ENCODE results near the gene MAST2. TPM values are rescaled to one million over a fixed set of nuclear protein-coding genes. Genes with fewer than 3 reads are reported as not detected.

The MAST2 gene
- total RNA-seq, 3 donors from 2014 or later, result 28.0 to 34.4 (median 31.6) TPM

DNA sequence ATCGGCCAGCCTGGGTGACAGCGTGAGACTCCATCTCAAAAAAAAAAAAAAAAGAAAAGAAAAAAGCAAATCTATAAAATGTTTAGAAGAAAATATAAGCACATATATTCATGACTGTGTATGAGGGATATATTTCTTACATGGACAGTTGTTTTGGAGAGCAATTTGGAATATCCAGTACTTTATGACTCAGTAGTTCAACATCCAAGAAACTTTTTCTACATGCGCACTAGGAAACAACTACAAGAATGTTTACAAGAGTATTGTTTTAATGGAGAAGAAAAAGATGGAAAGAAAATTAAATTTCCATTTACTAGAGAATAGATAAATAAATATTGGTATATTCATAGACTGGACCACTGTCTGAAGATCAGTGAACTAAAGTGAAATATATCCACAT, 77.5 kb downstream of the MAST2 start:
- Histone ChIP-seq H3K27ac (no peak overlapping the region), H3K4me3 (no peak overlapping the region), H3K9me3 (no peaks in the 10 kb centered on the region), H3K36me3 (no peaks in the 10 kb centered on the region), H3K4me1 (no peaks in the 10 kb centered on the region), H3K27me3 (no peaks in the 10 kb centered on the region)
- TF ChIP-seq, protein P1, sequence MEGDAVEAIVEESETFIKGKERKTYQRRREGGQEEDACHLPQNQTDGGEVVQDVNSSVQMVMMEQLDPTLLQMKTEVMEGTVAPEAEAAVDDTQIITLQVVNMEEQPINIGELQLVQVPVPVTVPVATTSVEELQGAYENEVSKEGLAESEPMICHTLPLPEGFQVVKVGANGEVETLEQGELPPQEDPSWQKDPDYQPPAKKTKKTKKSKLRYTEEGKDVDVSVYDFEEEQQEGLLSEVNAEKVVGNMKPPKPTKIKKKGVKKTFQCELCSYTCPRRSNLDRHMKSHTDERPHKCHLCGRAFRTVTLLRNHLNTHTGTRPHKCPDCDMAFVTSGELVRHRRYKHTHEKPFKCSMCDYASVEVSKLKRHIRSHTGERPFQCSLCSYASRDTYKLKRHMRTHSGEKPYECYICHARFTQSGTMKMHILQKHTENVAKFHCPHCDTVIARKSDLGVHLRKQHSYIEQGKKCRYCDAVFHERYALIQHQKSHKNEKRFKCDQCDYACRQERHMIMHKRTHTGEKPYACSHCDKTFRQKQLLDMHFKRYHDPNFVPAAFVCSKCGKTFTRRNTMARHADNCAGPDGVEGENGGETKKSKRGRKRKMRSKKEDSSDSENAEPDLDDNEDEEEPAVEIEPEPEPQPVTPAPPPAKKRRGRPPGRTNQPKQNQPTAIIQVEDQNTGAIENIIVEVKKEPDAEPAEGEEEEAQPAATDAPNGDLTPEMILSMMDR (IDR thresholded peaks at IDR 0.05), result no peak
- TF ChIP-seq POLR2A (IDR thresholded peaks at IDR 0.05) (no peak), POLR2AphosphoS5 (IDR thresholded peaks at IDR 0.05) (no peak)
- intact Hi-C loops (cut with DNase I; ENCODE audit: low total_unique reads), result no loop called here
- no peak for DNase-seq (ENCODE audit: low spot score in 2 of 2)

- no peaks in the 10 kb centered on the region for H3K4me1 ChIP-seq
- DNase-seq (ENCODE audit: low spot score in 2 of 2), result no peak
- TF ChIP-seq POLR2AphosphoS5 (IDR thresholded peaks at IDR 0.05) (no peak), POLR2A (IDR thresholded peaks at IDR 0.05) (no peak)
- TF ChIP-seq, protein P1 (IDR thresholded peaks at IDR 0.05), result no peak
- intact Hi-C loops (cut with DNase I; ENCODE audit: low total_unique reads), result no loop called here
- no peak overlapping the region for H3K4me3 ChIP-seq
- H3K9me3 ChIP-seq, result no peaks in the 10 kb centered on the region
- H3K36me3 ChIP-seq, result no peaks in the 10 kb centered on the region
- no peak overlapping the region for H3K27ac ChIP-seq
- H3K27me3 ChIP-seq, result no peaks in the 10 kb centered on the region
Measured at GRCh38 chr1:45883658-45884057, 80.2 kb downstream of the MAST2 start.

- H3K27me3 ChIP-seq, result no peaks in the 10 kb centered on the region
- TF ChIP-seq, protein P1 (IDR thresholded peaks at IDR 0.05), result no peak
- no peak for TF ChIP-seq POLR2A (IDR thresholded peaks at IDR 0.05)
- no peak for TF ChIP-seq POLR2AphosphoS5 (IDR thresholded peaks at IDR 0.05)
- no peak overlapping the region for H3K27ac ChIP-seq
- no peak overlapping the region for H3K4me3 ChIP-seq
- H3K4me1 ChIP-seq, result no peaks in the 10 kb centered on the region
- no peaks in the 10 kb centered on the region for H3K9me3 ChIP-seq
- intact Hi-C loops (cut with DNase I; ENCODE audit: low total_unique reads), result no loop called here
- DNase-seq (ENCODE audit: low spot score in 2 of 2), result no peak
- H3K36me3 ChIP-seq, result no peaks in the 10 kb centered on the region
Measured at GRCh38 chr1:45884700-45885099, 81.3 kb downstream of the MAST2 start.

DNA sequence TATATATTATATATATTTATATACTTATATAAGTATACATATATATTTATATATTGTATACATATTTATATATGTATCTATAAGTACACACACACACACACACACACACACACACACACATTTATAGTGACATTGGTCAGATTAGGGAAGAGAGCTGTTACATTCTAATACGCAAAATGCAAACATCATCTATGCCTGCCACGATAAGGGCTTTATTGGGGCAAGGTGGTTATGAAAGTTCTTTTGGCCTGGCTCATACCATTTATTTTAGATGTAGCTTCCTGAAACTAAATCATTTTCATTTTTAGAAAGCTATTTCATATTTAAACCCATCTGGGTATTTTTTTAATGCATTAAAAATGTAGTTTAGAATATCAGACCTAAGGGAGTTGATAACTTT, 82.8 kb downstream of the MAST2 start:
- DNase-seq (ENCODE audit: low spot score in 2 of 2), result no peak
- Histone ChIP-seq H3K9me3 (no peaks in the 10 kb centered on the region), H3K36me3 (no peaks in the 10 kb centered on the region), H3K27ac (no peak overlapping the region), H3K4me3 (no peak overlapping the region), H3K4me1 (no peaks in the 10 kb centered on the region), H3K27me3 (no peaks in the 10 kb centered on the region)
- intact Hi-C loops (cut with DNase I; ENCODE audit: low total_unique reads), result no loop called here
- TF ChIP-seq POLR2A (IDR thresholded peaks at IDR 0.05), result no peak
- no peak for TF ChIP-seq POLR2AphosphoS5 (IDR thresholded peaks at IDR 0.05)
- TF ChIP-seq, protein P1 (IDR thresholded peaks at IDR 0.05), result no peak

DNA sequence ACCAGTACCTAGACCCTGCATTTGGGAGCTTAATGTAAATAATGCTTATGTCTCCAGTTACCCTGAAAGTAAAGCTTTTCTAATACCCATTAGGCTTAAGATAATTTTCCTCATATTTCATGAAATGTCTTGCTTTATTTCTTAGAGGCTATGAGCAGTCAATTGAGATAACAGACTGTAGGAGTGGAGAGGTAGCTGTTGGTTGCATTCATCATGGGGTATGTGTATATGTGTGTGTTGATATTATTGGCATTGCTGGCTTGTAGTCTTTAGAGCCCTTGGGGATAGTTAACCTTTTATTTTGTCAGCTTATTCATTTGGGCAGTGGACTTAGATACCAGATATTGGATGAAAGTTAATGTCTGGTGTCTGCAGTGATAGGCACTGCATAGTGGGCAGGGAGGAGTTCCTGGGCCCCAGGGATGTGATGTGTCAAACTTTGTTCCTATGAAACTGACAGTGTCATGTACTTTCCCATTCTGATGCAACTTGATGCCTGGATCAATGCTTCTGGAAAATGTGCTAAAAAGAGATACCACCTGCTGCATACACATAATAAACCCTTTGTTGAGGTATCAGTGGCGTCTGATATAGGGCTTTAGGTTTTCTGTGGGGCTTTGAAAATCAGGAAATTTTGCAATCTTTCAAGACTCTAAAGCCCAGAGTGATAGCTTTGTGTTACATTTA, 83.9 kb downstream of the MAST2 start:
- Histone ChIP-seq H3K36me3 (no peaks in the 10 kb centered on the region), H3K27ac (no peak overlapping the region), H3K27me3 (no peaks in the 10 kb centered on the region), H3K9me3 (no peaks in the 10 kb centered on the region), H3K4me1 (no peaks in the 10 kb centered on the region), H3K4me3 (no peak overlapping the region)
- intact Hi-C loops (cut with DNase I; ENCODE audit: low total_unique reads), result no loop called here
- no peak for DNase-seq (ENCODE audit: low spot score in 2 of 2)
- TF ChIP-seq POLR2A (IDR thresholded peaks at IDR 0.05) (no peak), POLR2AphosphoS5 (IDR thresholded peaks at IDR 0.05) (no peak)
- TF ChIP-seq, protein P1 (IDR thresholded peaks at IDR 0.05), result no peak

Measured in breast epithelium (tissue), 4 donors.